GM23248 (cell line): ENCODE data around the gene CDV3.
"Not testable (repeated sequence)": the region's sequence is repeated elsewhere in the genome, so short reads cannot be mapped to it uniquely, and the experiment has no call there.

Experiments used
- EZH2 ChIP-seq: fragments of 200-600 bp; sonication (generic); IDR thresholded peaks from 2 replicates; pipeline ENCODE4 v1.6.1; 2018; ENCODE audit warnings: antibody characterized with exemption, mild to moderate bottlenecking; ENCODE audit not compliant: insufficient read depth, poor library complexity, severe bottlenecking
- EZH2phosphoT487 ChIP-seq: fragments of 200-600 bp; sonication (generic); IDR thresholded peaks from 2 replicates; pipeline ENCODE4 v1.6.1; 2018; ENCODE audit warnings: antibody characterized with exemption, moderate library complexity, mild to moderate bottlenecking, low read depth; ENCODE audit not compliant: insufficient read depth

DNA sequence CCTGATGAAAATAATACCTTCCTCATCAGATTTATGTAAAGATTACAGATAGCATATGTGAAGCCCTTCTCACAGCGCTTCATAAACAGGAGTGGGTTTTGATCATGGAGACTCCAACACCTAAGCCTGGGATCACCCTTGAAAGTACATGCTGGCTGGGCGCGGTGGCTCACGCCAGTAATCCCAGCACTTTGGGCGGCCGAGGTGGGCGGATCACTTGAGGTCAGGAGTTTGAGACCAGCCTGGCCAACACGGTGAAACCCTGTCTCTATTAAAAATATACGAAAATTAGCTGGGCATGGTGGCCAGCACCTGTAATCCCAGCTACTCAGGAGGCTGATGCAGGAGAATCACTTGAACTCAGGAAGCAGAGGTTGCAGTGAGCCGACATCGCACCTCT lies 36.4 kb upstream of the CDV3 start:
- TF ChIP-seq EZH2, EZH2phosphoT487: not testable (repeated sequence)
